ENCODE results near the gene CEMIP.

The CEMIP gene

DNA sequence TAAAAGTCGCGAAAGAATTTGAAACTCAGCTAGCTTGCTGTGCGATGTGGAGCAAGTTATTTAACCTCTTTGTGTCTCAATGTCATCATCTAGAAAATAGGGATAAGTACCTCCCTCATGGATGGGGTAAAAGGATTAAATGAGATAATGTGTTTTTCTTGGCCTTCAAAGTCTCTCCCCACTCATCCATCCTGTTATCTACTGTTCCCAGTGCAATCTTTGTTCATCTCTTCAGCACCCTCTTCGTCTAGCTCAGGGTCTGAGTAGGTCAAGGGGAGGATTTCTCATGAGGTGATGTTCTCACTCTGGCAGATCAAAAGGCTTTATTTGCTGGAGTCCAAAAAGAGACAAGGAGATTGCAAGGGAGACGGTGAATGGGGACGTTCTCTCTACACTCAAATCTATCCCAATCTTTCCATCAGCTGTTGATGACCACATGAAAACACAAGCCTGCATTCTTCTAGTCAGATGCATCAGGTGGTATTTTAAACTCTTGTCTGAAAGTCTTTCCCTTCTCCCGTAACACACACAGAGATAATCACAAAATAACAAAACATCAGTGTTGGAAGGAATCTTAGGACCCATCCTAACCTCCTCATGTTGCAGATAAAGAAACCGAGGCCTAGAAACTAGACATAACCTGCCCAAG lies 209.1 kb downstream of the CEMIP start:
- H3K4me1 Mint-ChIP-seq: peaks cover 58% of the 10 kb centered on the region
- H3K27me3 Mint-ChIP-seq: no peaks in the 10 kb centered on the region
- H3K9me3 Mint-ChIP-seq: no peaks in the 10 kb centered on the region
- H3K36me3 Mint-ChIP-seq (ENCODE audit: insufficient read depth): peaks cover 25% of the 10 kb centered on the region
- no peak for ATAC-seq (replicated peaks; ENCODE audit: extremely low read depth, poor library complexity, severe bottlenecking)
- no peak for DNase-seq (ENCODE audit: low spot score in 2 of 2)
- peak overlapping the region; percentile 99 for H3K27ac Mint-ChIP-seq (ENCODE audit: low read depth)
- H3K4me3 Mint-ChIP-seq: peak overlapping the region; percentile 100

- ATAC-seq (replicated peaks; ENCODE audit: extremely low read depth, poor library complexity, severe bottlenecking): no peak
- peak overlapping the region; percentile 99 for H3K27ac Mint-ChIP-seq (ENCODE audit: low read depth)
Measured at GRCh38 chr15:80989081-80989517, 209.9 kb downstream of the CEMIP start.

DNA sequence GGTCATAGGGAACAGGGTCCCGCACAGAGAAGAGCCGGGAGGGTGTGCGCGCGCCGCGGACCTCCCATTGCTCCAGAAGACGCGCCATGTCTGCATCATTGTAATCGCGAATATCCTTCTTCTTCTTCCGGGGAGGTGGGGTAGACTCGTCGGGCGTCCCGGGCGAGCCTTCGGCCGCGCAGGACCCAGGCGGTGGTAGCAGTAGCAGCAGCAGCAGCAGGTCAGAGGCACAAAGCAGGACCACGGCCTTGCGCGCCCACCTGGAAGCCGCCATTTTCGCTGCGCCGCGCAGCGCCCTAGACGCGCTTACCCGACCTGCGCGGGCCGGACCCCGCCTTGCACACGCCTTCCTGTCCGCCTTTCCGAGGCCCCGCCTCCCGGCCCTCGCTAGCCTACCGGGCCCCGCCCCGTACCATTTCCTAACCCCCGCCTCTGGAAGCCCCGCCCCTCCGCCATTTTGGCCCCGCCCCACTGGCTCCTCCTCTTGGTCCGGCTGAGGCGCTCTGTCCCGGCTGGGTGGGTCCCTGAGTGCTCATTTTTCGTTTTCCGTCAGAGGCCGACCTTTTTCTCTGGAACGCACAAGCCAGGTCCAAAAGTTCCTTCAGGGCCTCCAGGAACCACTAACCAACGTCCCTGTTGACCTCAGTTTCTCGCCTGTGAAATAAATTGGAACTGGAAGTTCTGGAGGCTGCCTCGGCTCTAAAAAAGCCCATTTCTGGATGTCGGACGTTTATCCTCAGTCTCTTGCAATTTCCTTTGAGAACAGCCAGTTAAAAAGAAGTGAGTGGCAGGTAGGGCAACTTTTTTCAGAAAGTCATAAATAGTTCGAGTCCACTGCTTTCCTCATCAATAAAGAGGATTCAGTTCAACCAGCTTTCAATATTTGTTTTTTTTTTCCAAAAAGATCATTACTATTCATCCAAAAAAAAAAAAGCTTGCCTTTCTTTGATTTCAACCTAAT lies 210.6 kb downstream of the CEMIP start, which contains the start of gene MESD:
Gene MESD, minus strand, starts transcription at position 302 of the 961 bp plus-strand sequence. Its CDS starts 28 bp downstream, at position 274.
- peak within 1 kb of the TSS; percentile 100 for H3K4me3 Mint-ChIP-seq
- peak; percentile 98 for ATAC-seq (replicated peaks; ENCODE audit: extremely low read depth, poor library complexity, severe bottlenecking)
- DNase-seq (ENCODE audit: low spot score in 2 of 2): peak; percentile 89 to 90
- H3K36me3 Mint-ChIP-seq (ENCODE audit: insufficient read depth): peaks cover 17% of the 10 kb centered on the region
- H3K27me3 Mint-ChIP-seq: no peaks in the 10 kb centered on the region
- H3K27ac Mint-ChIP-seq (ENCODE audit: low read depth): peak within 1 kb of the TSS; percentile 99
- H3K9me3 Mint-ChIP-seq: no peaks in the 10 kb centered on the region
- peaks cover 46% of the 10 kb centered on the region for H3K4me1 Mint-ChIP-seq

More at GRCh38 chr15:80989081-80989517, 209.9 kb downstream of the CEMIP start:
- Mint-ChIP-seq H3K4me3 (peak overlapping the region; percentile 100), H3K9me3 (no peaks in the 10 kb centered on the region), H3K27me3 (no peaks in the 10 kb centered on the region), H3K36me3 (ENCODE audit: insufficient read depth) (peaks cover 22% of the 10 kb centered on the region), H3K4me1 (peaks cover 53% of the 10 kb centered on the region)
- DNase-seq (ENCODE audit: low spot score in 2 of 2): no peak

DNA sequence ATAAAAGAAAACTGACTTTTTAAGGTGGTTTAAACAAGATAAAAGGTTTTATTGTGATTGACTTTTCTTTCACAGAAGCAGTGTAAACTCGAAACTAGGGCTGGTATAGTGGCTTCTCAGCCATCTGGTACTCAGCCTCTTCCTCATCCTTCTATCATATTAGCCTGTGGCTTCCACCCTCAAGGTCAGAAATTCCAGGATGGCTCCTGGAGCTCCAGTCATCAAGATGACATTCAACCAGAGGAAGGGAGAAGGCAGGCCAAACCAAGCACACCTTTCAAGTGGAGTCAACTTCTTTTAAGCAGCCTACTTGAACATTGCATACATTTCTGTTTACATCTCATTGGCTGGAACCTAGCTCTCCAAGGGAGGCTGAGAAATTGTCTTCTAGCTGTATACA lies 211.8 kb downstream of the CEMIP start:
- Mint-ChIP-seq H3K9me3 (peaks cover 2% of the 10 kb centered on the region), H3K27me3 (no peaks in the 10 kb centered on the region), H3K4me3 (no peak overlapping the region), H3K27ac (ENCODE audit: low read depth) (no peak overlapping the region), H3K36me3 (ENCODE audit: insufficient read depth) (peaks cover 11% of the 10 kb centered on the region), H3K4me1 (peaks cover 38% of the 10 kb centered on the region)
- ATAC-seq (replicated peaks; ENCODE audit: extremely low read depth, poor library complexity, severe bottlenecking) (no peak), DNase-seq (ENCODE audit: low spot score in 2 of 2) (no peak)

DNA sequence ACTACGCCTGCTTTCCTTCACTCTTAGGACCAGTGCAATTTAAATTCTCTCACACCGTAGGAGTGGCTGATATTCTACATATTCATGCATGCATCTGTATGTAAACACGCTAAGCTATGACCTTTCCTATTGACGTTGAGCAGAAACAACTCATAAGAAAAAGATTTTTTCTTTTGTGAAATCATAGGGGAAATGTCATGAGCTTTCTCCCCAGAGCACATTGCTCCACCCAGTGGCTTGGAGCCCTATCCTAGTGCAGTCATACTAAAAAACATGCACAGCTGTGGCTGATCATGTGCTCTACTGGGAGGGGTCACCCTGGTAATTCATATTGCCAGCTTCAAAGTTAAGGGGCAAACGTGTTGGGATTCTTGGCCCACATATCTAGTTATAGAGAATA lies 212.3 kb downstream of the CEMIP start:
- peaks cover 34% of the 10 kb centered on the region for H3K4me1 Mint-ChIP-seq
- no peaks in the 10 kb centered on the region for H3K27me3 Mint-ChIP-seq
- no peak overlapping the region for H3K4me3 Mint-ChIP-seq
- peaks cover 11% of the 10 kb centered on the region for H3K36me3 Mint-ChIP-seq (ENCODE audit: insufficient read depth)
- DNase-seq (ENCODE audit: low spot score in 2 of 2) (no peak), ATAC-seq (replicated peaks; ENCODE audit: extremely low read depth, poor library complexity, severe bottlenecking) (no peak)
- H3K27ac Mint-ChIP-seq (ENCODE audit: low read depth): no peak overlapping the region
- peaks cover 5% of the 10 kb centered on the region for H3K9me3 Mint-ChIP-seq

- DNase-seq (ENCODE audit: low spot score in 2 of 2) (no peak), ATAC-seq (replicated peaks; ENCODE audit: extremely low read depth, poor library complexity, severe bottlenecking) (no peak)
- Mint-ChIP-seq H3K4me1 (peaks cover 28% of the 10 kb centered on the region), H3K27me3 (no peaks in the 10 kb centered on the region), H3K4me3 (no peak overlapping the region), H3K9me3 (peaks cover 5% of the 10 kb centered on the region), H3K36me3 (ENCODE audit: insufficient read depth) (peaks cover 8% of the 10 kb centered on the region), H3K27ac (ENCODE audit: low read depth) (no peak overlapping the region)
Measured at GRCh38 chr15:80992006-80992405, 212.8 kb downstream of the CEMIP start.

DNA sequence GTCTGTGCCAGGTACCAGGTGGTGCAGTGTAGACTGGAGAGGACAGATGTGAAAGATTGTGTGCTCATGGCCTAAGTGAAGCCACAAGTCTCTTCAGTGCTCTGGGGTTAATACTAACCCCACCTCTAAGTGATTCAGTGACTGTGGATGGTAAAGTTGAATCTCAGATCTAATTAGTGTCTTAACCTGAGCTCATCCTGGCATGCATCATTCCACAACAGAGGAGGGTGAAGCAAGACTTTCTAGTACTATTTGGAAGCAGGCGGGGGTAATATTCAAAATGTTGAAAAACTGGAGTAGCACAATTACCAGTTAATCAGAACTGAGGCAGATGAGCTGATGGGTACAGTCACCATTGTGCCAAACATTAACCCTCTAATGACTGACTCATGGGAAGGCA lies 213.3 kb downstream of the CEMIP start:
- H3K4me3 Mint-ChIP-seq: no peak overlapping the region
- no peaks in the 10 kb centered on the region for H3K27me3 Mint-ChIP-seq
- peaks cover 8% of the 10 kb centered on the region for H3K36me3 Mint-ChIP-seq (ENCODE audit: insufficient read depth)
- H3K4me1 Mint-ChIP-seq: peaks cover 26% of the 10 kb centered on the region
- no peak for DNase-seq (ENCODE audit: low spot score in 2 of 2)
- no peak for ATAC-seq (replicated peaks; ENCODE audit: extremely low read depth, poor library complexity, severe bottlenecking)
- peaks cover 5% of the 10 kb centered on the region for H3K9me3 Mint-ChIP-seq
- H3K27ac Mint-ChIP-seq (ENCODE audit: low read depth): no peak overlapping the region

DNA sequence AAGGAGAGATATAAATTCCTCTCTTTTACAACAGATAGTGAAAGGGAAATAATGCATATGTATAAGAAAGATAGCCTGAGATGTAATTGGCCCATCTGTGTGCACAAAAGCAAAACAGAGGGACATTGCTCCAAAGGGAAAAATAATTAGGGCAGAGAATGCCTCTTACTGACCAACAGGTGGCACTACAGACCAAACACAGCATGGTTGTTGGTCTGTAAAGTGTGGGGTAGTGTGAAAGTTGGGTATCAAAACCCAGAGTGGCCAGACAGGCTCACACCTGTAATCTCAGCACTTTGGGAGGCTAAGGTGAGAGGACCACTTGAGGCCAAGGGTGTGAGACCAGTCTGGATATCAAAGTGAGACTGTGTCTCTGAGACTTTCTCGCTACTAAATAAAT lies 217.1 kb downstream of the CEMIP start:
- Mint-ChIP-seq H3K4me1 (peaks cover 19% of the 10 kb centered on the region), H3K27me3 (no peaks in the 10 kb centered on the region), H3K4me3 (no peak overlapping the region), H3K27ac (ENCODE audit: low read depth) (no peak overlapping the region), H3K9me3 (peaks cover 5% of the 10 kb centered on the region), H3K36me3 (ENCODE audit: insufficient read depth) (peaks cover 13% of the 10 kb centered on the region)
- DNase-seq (ENCODE audit: low spot score in 2 of 2) (no peak), ATAC-seq (replicated peaks; ENCODE audit: extremely low read depth, poor library complexity, severe bottlenecking) (no peak)

DNA sequence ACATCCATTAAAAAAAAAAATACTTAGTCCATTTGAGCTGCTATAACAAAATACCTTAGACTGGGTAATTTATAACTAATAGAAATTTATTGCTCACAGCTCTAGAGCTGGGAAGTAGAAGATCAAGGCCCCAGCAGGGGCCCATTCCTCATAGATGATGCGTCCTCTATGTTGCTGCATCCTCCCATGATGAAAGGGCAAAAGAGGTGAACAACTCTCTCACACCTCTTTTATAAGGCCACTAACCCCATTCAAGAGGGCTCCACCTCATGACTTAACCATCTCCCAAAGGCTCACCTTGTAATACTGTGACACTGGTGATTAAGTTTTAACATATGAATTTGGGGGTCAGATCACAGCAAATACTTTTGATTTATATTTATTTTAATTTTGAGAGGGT lies 218.5 kb downstream of the CEMIP start:
- H3K4me3 Mint-ChIP-seq: no peak overlapping the region
- H3K27me3 Mint-ChIP-seq: no peaks in the 10 kb centered on the region
- DNase-seq (ENCODE audit: low spot score in 2 of 2) (no peak), ATAC-seq (replicated peaks; ENCODE audit: extremely low read depth, poor library complexity, severe bottlenecking) (no peak)
- H3K27ac Mint-ChIP-seq (ENCODE audit: low read depth): no peak overlapping the region
- peaks cover 13% of the 10 kb centered on the region for H3K36me3 Mint-ChIP-seq (ENCODE audit: insufficient read depth)
- peaks cover 5% of the 10 kb centered on the region for H3K9me3 Mint-ChIP-seq
- peaks cover 19% of the 10 kb centered on the region for H3K4me1 Mint-ChIP-seq

DNA sequence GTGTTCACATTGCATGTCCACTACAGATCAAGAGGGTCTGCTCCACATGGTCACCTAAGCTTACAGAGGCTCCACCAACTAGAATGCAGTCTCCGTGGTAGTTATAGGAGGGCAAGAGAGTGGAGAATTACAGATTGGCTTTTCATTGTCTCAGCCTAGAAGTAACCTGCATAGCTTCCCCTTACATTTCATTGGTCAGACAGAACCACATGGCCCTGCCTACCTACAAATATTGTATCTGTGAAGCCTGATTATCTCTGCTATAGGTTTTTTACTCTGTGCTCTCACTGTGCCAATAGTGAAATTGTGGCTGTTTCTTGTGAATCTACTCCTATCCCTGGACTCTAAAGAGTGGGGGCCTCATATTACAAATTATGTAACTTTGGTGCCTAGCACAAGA lies 219.1 kb downstream of the CEMIP start:
- ATAC-seq (replicated peaks; ENCODE audit: extremely low read depth, poor library complexity, severe bottlenecking) (no peak), DNase-seq (ENCODE audit: low spot score in 2 of 2) (no peak)
- H3K4me1 Mint-ChIP-seq: peaks cover 21% of the 10 kb centered on the region
- H3K4me3 Mint-ChIP-seq: no peak overlapping the region
- H3K36me3 Mint-ChIP-seq (ENCODE audit: insufficient read depth): peaks cover 13% of the 10 kb centered on the region
- H3K27me3 Mint-ChIP-seq: no peaks in the 10 kb centered on the region
- no peak overlapping the region for H3K27ac Mint-ChIP-seq (ENCODE audit: low read depth)
- H3K9me3 Mint-ChIP-seq: peaks cover 5% of the 10 kb centered on the region

DNA sequence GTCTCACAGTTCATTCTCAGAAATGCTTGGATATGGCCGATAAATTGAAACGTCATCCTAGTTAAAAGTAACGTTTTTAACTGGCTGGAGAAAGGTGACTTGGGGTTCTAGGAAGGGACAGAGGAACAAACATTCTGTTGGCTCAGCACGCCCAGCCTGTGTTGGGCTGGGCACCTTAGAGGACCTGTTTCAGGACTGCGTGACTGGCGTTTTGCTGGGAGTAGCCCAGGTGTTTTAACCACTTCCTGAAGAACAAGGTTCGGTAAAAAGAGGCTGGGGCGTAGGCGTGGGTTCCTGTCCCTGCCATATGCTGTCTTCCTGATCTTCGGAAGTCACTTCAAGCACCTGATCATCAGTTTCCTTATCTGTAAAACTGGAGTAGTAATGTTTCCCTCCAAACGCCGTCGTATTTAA lies 220.5 kb downstream of the CEMIP start:
- peaks cover 23% of the 10 kb centered on the region for H3K36me3 Mint-ChIP-seq (ENCODE audit: insufficient read depth)
- DNase-seq (ENCODE audit: low spot score in 2 of 2): no peak
- H3K4me3 Mint-ChIP-seq: peak overlapping the region; percentile 94
- peak overlapping the region; percentile 93 for H3K27ac Mint-ChIP-seq (ENCODE audit: low read depth)
- peaks cover 35% of the 10 kb centered on the region for H3K4me1 Mint-ChIP-seq
- ATAC-seq (replicated peaks; ENCODE audit: extremely low read depth, poor library complexity, severe bottlenecking): no peak
- H3K27me3 Mint-ChIP-seq: no peaks in the 10 kb centered on the region
- peaks cover 5% of the 10 kb centered on the region for H3K9me3 Mint-ChIP-seq

DNA sequence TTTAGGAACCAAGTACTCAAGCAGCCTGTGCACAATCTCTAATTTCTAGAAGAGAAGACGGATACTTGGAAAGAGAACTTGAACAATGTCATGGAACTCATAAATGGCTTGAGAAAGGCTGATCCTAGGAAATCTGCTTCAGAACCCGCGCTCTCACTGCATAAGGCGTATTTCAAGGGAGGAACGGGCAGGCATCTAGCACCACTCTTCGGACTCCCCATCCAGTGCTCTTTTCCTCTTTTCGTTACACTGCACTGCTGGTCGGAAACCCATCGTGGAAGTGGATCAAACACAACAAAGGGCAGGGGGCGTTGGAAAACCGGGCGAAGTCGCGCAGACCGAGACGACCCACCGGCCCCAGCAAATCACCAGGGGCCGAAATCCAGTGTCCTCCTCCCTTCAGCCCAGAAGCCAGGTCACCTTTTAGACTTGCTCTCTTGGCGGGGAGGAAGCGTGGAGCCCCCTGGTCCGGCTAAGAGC lies 221.0 kb downstream of the CEMIP start:
- Mint-ChIP-seq H3K4me1 (peaks cover 39% of the 10 kb centered on the region), H3K4me3 (peak overlapping the region; percentile 94), H3K36me3 (ENCODE audit: insufficient read depth) (peaks cover 26% of the 10 kb centered on the region), H3K27me3 (no peaks in the 10 kb centered on the region), H3K9me3 (peaks cover 5% of the 10 kb centered on the region), H3K27ac (ENCODE audit: low read depth) (peak overlapping the region; percentile 93)
- DNase-seq (ENCODE audit: low spot score in 2 of 2) (no peak), ATAC-seq (replicated peaks; ENCODE audit: extremely low read depth, poor library complexity, severe bottlenecking) (no peak)
